Lower leg skin (tissue), 4 donors: ENCODE data around the gene SMPD2. TPM values are rescaled to one million over a fixed set of nuclear protein-coding genes. Genes with fewer than 3 reads are reported as not detected.

ENCODE experiments used
- DNase-seq, 2 donors: peaks; one replicate each; pipeline ENCODE4 v3.0.0-alpha.2; 2019; ENCODE audit warnings: low spot score in 2 of 2
- H3K4me3 ChIP-seq: fragments of 200-600 bp; sonication (generic); 2 replicates; pipeline ENCODE4 v1.5.1; 2017; ENCODE audit warnings: mild to moderate bottlenecking, low read depth; ENCODE audit not compliant: poor library complexity, severe bottlenecking
- CTCF ChIP-seq, 3 donors: fragments of 450-650 bp; IDR thresholded peaks; one replicate each; pipeline ENCODE4 v1.5.1; 2016; ENCODE audit warnings: antibody characterized with exemption in 3 of 3, mild to moderate bottlenecking in 3 of 3, moderate library complexity in 2 of 3
- POLR2A ChIP-seq, 2 donors: fragments of 450-650 bp; IDR thresholded peaks; one replicate each; pipeline ENCODE4 v1.6.1; 2016 to 2017; ENCODE audit warnings: antibody characterized with exemption in 2 of 2, mild to moderate bottlenecking in 1 of 2, moderate library complexity in 1 of 2
- WGBS, 2 donors: methylation state at CpG; one replicate each; pipeline ENCODE4 v1.1.5; 2018; 5-methylcytosine and 5-hydroxymethylcytosine counted together
- intact Hi-C: fragments of 100-400 bp; cut with DNase I; formaldehyde crosslinking; loops from one replicate; pipeline ENCODE4 v1.15.0; 2023; ENCODE audit warnings: low total_unique reads
- total RNA-seq, 4 donors: library from RNA; depleted of rRNA; stranded (reverse); fragments of >200 nt; gene quantifications; one replicate each; pipeline ENCODE4 v1.1.0, GENCODE V29; 2016

Gene SMPD2
- total RNA-seq, 4 donors from 2014 or later = 17.4 to 24.9 (median 20.8) TPM

- DNase-seq = peak in 1 of 2 donors; percentile 62
- intact Hi-C loops = no loop called here
- TF ChIP-seq CTCF (IDR thresholded peaks at IDR 0.05) (no peak), POLR2A (IDR thresholded peaks at IDR 0.05) (no peak)
- H3K4me3 ChIP-seq = no peak overlapping the region
- WGBS, 2 donors = 88 to 90% methylated on average over 5 of the region's 5 CpGs
Measured at GRCh38 chr6:109469591-109470189, 29.2 kb downstream of the SMPD2 start.

GRCh38 chr6:109471105-109471810, 30.7 kb downstream of the SMPD2 start:
- DNase-seq = peak in 1 of 2 donors; percentile 68
- intact Hi-C loops = no loop called here
- TF ChIP-seq CTCF (IDR thresholded peaks at IDR 0.05) = no peak
- no peak for TF ChIP-seq POLR2A (IDR thresholded peaks at IDR 0.05)
- WGBS, 2 donors = 94 to 98% methylated on average over 5 of the region's 5 CpGs
- H3K4me3 ChIP-seq = no peak overlapping the region

- TF ChIP-seq CTCF (IDR thresholded peaks at IDR 0.05) (no peak), POLR2A (IDR thresholded peaks at IDR 0.05) (no peak)
- no peak overlapping the region for H3K4me3 ChIP-seq
- DNase-seq = peak in 1 of 2 donors; percentile 21
- 93 to 96% methylated on average over 9 of the region's 9 CpGs for WGBS, 2 donors
- intact Hi-C loops = no loop called here
Measured at GRCh38 chr6:109472132-109472995, 31.8 kb downstream of the SMPD2 start.

GRCh38 chr6:109473120-109473519, 32.6 kb downstream of the SMPD2 start:
- intact Hi-C loops = no loop called here
- 88 to 95% methylated on average over 3 of the region's 3 CpGs for WGBS, 2 donors
- no peak overlapping the region for H3K4me3 ChIP-seq
- peak in 1 of 2 donors; percentile 9 for DNase-seq
- TF ChIP-seq CTCF (IDR thresholded peaks at IDR 0.05) (no peak), POLR2A (IDR thresholded peaks at IDR 0.05) (no peak)

- no peak for DNase-seq
- TF ChIP-seq CTCF (IDR thresholded peaks at IDR 0.05) (no peak), POLR2A (IDR thresholded peaks at IDR 0.05) (no peak)
- WGBS, 2 donors = 93 to 96% methylated on average over 4 of the region's 4 CpGs
- intact Hi-C loops = no loop called here
- no peak overlapping the region for H3K4me3 ChIP-seq
Measured at GRCh38 chr6:109474995-109475394, 34.5 kb downstream of the SMPD2 start.
